ENCODE data around the gene ATAD3B. TPM values are rescaled to one million over a fixed set of nuclear protein-coding genes. Genes with fewer than 3 reads are reported as not detected.

ATAD3B gene
- total RNA-seq, 4 donors from 2014 or later, result 26.9 to 130 (median 35.0) TPM

GRCh38 chr1:1537626-1538250 is 66.2 kb downstream of the ATAD3B start:
- no peaks in the 10 kb centered on the region for H3K9me3 ChIP-seq
- no peak for DNase-seq

GRCh38 chr1:1538334-1538733 is 66.8 kb downstream of the ATAD3B start:
- Histone ChIP-seq H3K4me3 (no peak overlapping the region), H3K27ac (no peak overlapping the region), H3K9me3 (no peaks in the 10 kb centered on the region), H3K27me3 (no peaks in the 10 kb centered on the region), H3K36me3 (peaks cover 0 to 20% (median 0%) of the 10 kb centered on the region in 3 donors), H3K4me1 (peaks cover 0 to 24% (median 9%) of the 10 kb centered on the region in 4 donors)
- DNase-seq, result no peak
- TF ChIP-seq POLR2A (IDR thresholded peaks at IDR 0.05) (no peak), CTCF (IDR thresholded peaks at IDR 0.05) (no peak)

More at GRCh38 chr1:1537626-1538250, 66.2 kb downstream of the ATAD3B start:
- Histone ChIP-seq H3K4me1 (peaks cover 0 to 24% (median 9%) of the 10 kb centered on the region in 4 donors), H3K27ac (no peak overlapping the region), H3K36me3 (peaks cover 0 to 14% (median 0%) of the 10 kb centered on the region in 3 donors), H3K4me3 (no peak overlapping the region), H3K27me3 (no peaks in the 10 kb centered on the region)
- no peak for TF ChIP-seq CTCF (IDR thresholded peaks at IDR 0.05)
- no peak for TF ChIP-seq POLR2A (IDR thresholded peaks at IDR 0.05)

GRCh38 chr1:1538989-1539309 is 67.4 kb downstream of the ATAD3B start:
- no peak for DNase-seq
- Histone ChIP-seq H3K27ac (no peak overlapping the region), H3K36me3 (peaks cover 0 to 20% (median 0%) of the 10 kb centered on the region in 3 donors)

GRCh38 chr1:1539310-1540089 is 67.9 kb downstream of the ATAD3B start:
- peaks cover 0 to 24% (median 9%) of the 10 kb centered on the region in 4 donors for H3K4me1 ChIP-seq
- peak overlapping the region in 3 of 4 donors; percentile 8 to 56 (median 55) for H3K27ac ChIP-seq
- no peak for DNase-seq
- H3K9me3 ChIP-seq, result no peaks in the 10 kb centered on the region
- H3K4me3 ChIP-seq, result peak overlapping the region; percentile 42 to 62 (median 59)
- peaks cover 0 to 20% (median 0%) of the 10 kb centered on the region in 3 donors for H3K36me3 ChIP-seq
- TF ChIP-seq CTCF (IDR thresholded peaks at IDR 0.05) (no peak), POLR2A (IDR thresholded peaks at IDR 0.05) (no peak)
- no peaks in the 10 kb centered on the region for H3K27me3 ChIP-seq

More at GRCh38 chr1:1538989-1539309, 67.4 kb downstream of the ATAD3B start:
- Histone ChIP-seq H3K9me3 (no peaks in the 10 kb centered on the region), H3K4me1 (peaks cover 0 to 24% (median 9%) of the 10 kb centered on the region in 4 donors), H3K4me3 (peak overlapping the region in 1 of 4 donors; percentile 62), H3K27me3 (no peaks in the 10 kb centered on the region)
- TF ChIP-seq POLR2A (IDR thresholded peaks at IDR 0.05) (no peak), CTCF (IDR thresholded peaks at IDR 0.05) (no peak)

- peaks cover 0 to 24% (median 9%) of the 10 kb centered on the region in 4 donors for H3K4me1 ChIP-seq
- no peaks in the 10 kb centered on the region for H3K9me3 ChIP-seq
- no peak for TF ChIP-seq CTCF (IDR thresholded peaks at IDR 0.05)
- TF ChIP-seq POLR2A (IDR thresholded peaks at IDR 0.05), result no peak
- peak within 1 kb of the TSS in 3 of 4 donors; percentile 55 to 62 (median 56) for H3K27ac ChIP-seq
- no peaks in the 10 kb centered on the region for H3K27me3 ChIP-seq
- DNase-seq, result peak; percentile 45 to 76 (median 69)
- H3K36me3 ChIP-seq, result peaks cover 0 to 20% (median 0%) of the 10 kb centered on the region in 3 donors
- H3K4me3 ChIP-seq, result peak within 1 kb of the TSS; percentile 42 to 62 (median 59)
Measured at GRCh38 chr1:1540090-1540817, 68.7 kb downstream of the ATAD3B start, which contains the start of gene TMEM240. Gene TMEM240 (minus strand): TSS chr1:1540624. CDS start chr1:1540346, 278 bp downstream.
